ENCODE measurements around the gene LHX8.
A peak's percentile ranks its signal among the peaks of the same experiment; 100 is the strongest.

The LHX8 gene

DNA sequence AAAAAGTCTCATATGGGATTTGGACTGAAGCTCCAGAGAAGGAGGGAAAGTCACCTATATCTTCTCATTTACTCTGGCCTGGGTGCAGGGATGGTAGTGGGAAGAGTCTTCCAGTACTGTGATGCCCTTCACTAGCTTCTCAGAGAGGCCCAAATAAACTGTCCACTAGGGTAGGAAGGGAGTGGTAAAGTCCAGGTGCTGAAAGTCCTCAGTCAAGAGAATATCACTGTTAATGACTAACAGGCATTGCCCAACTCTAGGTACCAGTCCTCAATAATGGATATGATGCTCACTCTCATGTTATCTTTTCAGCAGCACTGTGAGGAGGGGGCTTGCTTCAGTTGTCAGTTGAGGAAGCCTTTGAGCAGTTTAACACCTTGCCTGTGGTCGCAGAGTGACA lies 64.0 kb downstream of the LHX8 start:
- POLR2A ChIA-PET = no interaction called here
- no peak overlapping the region for H3K4me3 ChIP-seq (ENCODE audit: low read depth, low read length)
- no peak for DNase-seq (ENCODE audit: low read depth, low spot score)
- CTCF ChIA-PET = interaction anchor here (1.3 to 7.8 kb wide), 2 partner anchors 8 to 424 kb away, joined by 5 to 148 read pairs; no protein-coding TSS in a partner anchor
- TF ChIP-seq, protein P1, sequence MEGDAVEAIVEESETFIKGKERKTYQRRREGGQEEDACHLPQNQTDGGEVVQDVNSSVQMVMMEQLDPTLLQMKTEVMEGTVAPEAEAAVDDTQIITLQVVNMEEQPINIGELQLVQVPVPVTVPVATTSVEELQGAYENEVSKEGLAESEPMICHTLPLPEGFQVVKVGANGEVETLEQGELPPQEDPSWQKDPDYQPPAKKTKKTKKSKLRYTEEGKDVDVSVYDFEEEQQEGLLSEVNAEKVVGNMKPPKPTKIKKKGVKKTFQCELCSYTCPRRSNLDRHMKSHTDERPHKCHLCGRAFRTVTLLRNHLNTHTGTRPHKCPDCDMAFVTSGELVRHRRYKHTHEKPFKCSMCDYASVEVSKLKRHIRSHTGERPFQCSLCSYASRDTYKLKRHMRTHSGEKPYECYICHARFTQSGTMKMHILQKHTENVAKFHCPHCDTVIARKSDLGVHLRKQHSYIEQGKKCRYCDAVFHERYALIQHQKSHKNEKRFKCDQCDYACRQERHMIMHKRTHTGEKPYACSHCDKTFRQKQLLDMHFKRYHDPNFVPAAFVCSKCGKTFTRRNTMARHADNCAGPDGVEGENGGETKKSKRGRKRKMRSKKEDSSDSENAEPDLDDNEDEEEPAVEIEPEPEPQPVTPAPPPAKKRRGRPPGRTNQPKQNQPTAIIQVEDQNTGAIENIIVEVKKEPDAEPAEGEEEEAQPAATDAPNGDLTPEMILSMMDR (IDR thresholded peaks at IDR 0.05; ENCODE audit: insufficient read depth, low read length, missing control alignments) = no peak

DNA sequence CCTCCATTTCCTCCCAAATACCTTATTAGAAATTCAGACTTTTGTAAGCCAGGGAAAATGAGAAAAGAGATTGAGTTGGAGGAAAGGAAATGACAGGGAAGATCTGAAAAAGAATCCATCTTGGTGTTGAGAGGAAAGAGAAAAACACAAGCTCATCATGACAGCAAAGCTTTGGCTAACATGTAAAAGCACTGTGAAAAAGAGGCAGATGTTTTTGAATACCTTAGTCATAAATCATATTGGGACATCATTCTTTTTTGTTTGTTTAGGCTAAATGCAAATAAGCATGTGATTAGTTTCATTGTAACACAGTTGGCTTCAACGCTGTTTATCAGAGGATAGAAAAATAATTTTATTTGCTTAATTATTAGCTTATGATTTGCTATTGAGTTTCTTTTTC lies 64.6 kb downstream of the LHX8 start:
- DNase-seq (ENCODE audit: low read depth, low spot score) = no peak
- TF ChIP-seq, protein P1 (IDR thresholded peaks at IDR 0.05; ENCODE audit: insufficient read depth, low read length, missing control alignments) = no peak
- H3K4me3 ChIP-seq (ENCODE audit: low read depth, low read length) = no peak overlapping the region
- POLR2A ChIA-PET = no interaction called here
- CTCF ChIA-PET = interaction anchor here (7.8 kb wide), 1 partner anchor 425 kb away, joined by 148 read pairs; no protein-coding TSS in a partner anchor

DNA sequence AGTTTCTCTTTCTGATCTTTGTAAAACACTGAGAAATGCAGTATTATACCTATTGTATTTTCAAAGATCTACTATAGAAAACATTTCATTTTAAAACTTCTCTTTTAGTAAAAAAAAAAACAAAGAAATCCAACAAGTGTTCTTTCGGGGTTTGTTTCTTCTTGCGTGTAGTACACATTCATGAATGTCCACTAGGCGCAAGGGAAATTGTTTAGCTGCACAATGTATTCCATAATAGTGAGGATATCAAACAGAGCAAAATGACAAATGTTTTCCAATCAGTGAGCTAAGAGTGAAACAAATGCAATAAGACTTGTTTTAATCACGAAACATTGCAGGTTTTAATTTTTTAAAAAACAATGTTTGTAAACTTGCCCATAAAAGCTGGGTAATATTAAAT lies 68.6 kb downstream of the LHX8 start:
- TF ChIP-seq, protein P1 (IDR thresholded peaks at IDR 0.05; ENCODE audit: insufficient read depth, low read length, missing control alignments) = no peak
- POLR2A ChIA-PET = no interaction called here
- DNase-seq (ENCODE audit: low read depth, low spot score) = no peak
- CTCF ChIA-PET = interaction anchor here (0.7 to 7.8 kb wide), 8 partner anchors 13 to 469 kb away, joined by 3 to 148 read pairs (median 6); no protein-coding TSS in a partner anchor
- no peak overlapping the region for H3K4me3 ChIP-seq (ENCODE audit: low read depth, low read length)

DNA sequence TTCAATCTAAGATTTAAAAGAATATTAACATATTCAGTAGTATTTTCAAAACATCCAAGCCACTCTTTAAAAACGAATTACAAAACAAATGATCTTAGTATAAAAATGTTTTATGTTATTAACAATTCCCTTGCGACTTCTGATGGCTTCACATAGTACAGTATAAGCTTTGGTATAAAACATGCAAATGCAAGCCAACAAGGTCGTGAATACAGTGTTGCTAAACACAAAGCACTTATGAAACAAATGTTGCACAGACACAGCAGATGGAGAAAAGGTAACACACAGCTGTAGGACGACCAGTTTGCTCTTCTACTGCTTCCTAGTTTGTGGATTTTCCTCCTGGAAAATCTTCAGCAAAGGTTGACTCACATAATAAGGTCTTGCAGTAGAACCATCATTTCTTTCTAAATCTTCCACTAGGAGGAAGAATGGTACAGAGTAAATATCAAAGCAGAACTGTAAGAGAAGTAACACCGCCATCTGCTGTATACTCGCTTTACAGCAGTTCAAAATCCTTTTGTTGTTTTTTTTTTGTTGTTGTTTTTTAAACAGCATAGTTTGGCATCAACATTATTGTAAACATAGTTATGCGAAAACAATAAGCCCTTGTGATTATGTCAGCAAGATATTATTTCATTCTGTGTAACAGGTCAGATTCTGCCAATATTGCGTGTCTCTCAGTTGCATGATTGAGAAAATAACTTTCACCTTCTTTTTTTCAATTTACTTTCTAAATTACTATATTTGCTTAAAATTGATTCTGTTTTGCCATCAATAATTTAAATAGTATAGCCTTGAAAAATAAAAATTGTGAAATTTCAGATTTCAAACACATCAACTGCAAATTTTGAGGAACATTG lies 69.5 kb downstream of the LHX8 start:
- no peak for DNase-seq (ENCODE audit: low read depth, low spot score)
- no peak overlapping the region for H3K4me3 ChIP-seq (ENCODE audit: low read depth, low read length)
- TF ChIP-seq, protein P1 (IDR thresholded peaks at IDR 0.05; ENCODE audit: insufficient read depth, low read length, missing control alignments) = peak; percentile 47
- ChIA-PET POLR2A (interaction anchor here (0.6 kb wide), 1 partner anchor 427 kb away, joined by 3 read pairs; no protein-coding TSS in a partner anchor), CTCF (interaction anchor here (0.7 to 7.8 kb wide), 9 partner anchors 12 to 469 kb away, joined by 3 to 148 read pairs (median 3); no protein-coding TSS in a partner anchor)

DNA sequence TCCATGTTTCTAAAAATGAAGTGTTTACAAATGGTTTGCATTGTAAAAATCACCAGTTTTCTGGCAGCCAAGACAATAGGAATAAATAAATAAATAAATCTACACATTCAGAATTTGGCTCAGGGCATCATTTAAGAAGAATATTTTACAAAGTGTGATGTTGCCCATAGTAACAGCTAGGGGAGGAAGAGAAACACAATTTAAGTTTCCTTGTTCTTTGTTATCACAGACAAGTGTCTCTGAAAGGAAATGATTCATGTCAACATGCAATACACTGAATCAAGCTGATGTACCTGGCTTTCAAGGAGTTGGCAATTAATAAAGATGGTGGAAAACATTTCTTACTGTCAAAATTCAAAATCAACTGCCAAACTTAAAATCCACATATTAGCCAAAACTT lies 74.7 kb downstream of the LHX8 start:
- CTCF ChIA-PET = interaction anchor here (2.4 kb wide), 1 partner anchor 437 kb away, joined by 14 read pairs; no protein-coding TSS in a partner anchor

More for the DNA sequence above, 74.7 kb downstream of the LHX8 start:
- POLR2A ChIA-PET = no interaction called here
- no peak overlapping the region for H3K4me3 ChIP-seq (ENCODE audit: low read depth, low read length)
- TF ChIP-seq, protein P1 (IDR thresholded peaks at IDR 0.05; ENCODE audit: insufficient read depth, low read length, missing control alignments) = no peak
- no peak for DNase-seq (ENCODE audit: low read depth, low spot score)
